HG02884 (cell line): Measurements from ENCODE around the gene PHF20.
"Not testable (repeated sequence)": the region's sequence is repeated elsewhere in the genome, so short reads cannot be mapped to it uniquely, and the experiment has no call there.

Source experiments
- ATAC-seq: cut with Tn5 transposase; IDR thresholded peaks from one replicate; pipeline ENCODE4 v1.9.1; 2021; ENCODE audit warnings: mild to moderate bottlenecking, moderate library complexity; ENCODE audit not compliant: unreplicated experiment

PHF20 gene

GRCh38 chr20:35771689-35772562 is at the start of gene PHF20:
TSS of gene PHF20 (plus strand) at chr20:35772015. CDS start at chr20:35801523, 29,508 bp downstream.
- ATAC-seq, result peak; percentile 80

- not testable (repeated sequence) for ATAC-seq
These were observed 48.6 kb upstream of the PHF20 start for GRCh38 chr20:35723275-35723639.

DNA sequence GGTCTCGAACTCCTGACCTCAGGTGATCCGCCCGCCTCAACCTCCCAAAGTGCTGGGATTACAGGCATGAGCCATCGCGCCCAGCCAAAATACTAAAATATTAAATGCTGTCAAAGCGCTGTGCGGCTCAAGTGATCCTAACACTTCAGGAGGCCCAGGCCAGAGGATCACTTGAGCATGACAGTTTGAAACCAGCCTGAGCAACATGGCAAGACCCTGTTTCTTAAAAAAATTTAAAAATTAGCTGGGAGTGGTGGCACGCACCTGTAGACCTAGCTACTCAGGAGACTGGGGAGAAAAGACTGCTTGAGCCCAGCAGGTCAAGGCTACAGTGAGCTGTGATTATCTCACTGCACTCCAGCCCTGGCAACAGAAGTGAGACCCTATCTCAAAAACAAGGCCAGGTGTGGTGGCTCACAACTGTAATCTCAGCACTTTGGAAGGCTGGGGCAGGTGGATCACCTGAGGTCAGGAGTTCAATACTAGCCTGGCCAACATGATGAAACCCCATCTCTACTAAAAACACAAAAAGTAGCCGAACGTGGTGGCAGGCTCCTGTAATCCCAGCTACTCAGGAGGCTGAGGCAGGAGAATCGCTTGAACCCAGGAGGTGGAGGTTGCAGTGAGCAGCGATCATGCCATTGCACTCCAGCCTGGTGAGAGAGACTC is 48.0 kb upstream of the PHF20 start:
- not testable (repeated sequence) for ATAC-seq

DNA sequence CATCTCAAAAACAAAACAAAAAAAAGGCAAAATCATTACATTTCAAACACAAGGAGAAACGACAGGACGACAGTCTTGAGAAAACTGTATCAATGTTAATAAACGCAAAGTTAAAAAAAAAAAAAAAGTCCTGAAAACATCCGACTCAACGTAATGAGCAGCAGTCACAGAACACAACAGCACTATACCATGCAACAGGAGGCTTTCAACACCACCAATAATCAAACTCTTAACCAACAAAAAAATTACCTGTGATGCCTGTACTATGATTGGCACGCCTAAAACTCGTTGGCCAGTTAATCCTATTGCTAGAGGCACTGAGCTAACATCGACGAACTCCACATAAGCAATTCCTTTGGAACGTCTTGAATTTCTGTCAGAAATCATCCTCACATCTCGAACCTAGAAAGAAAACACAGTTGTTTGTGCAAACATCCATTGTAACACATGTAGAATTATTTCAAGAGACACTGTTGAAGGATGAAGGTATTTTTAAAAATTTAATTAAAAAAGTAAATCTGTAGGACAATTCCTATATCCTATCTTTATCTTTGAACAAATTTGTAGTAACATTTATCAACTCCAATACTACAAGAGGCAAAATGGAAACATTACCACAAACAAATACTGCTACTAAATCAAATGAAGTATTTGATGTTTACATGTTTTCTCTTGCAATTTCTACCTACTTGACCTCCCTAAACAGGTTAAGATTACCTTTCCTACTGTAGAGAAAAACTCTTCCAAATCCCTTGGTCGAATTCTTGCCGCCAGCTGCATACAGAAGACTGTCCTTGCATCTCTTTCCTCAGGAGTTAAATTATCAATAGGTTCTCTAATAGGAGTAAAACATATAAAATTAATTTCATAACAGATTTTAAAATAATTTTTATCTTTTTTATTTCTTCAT is 47.2 kb upstream of the PHF20 start:
- no peak for ATAC-seq

GRCh38 chr20:35726842-35727711 is 44.7 kb upstream of the PHF20 start:
- no peak for ATAC-seq

- ATAC-seq, result no peak
These were observed 42.5 kb upstream of the PHF20 start for GRCh38 chr20:35729283-35729807.

- ATAC-seq, result no peak
These were observed 41.8 kb upstream of the PHF20 start for GRCh38 chr20:35729836-35730582.

GRCh38 chr20:35730583-35731468 is 41.0 kb upstream of the PHF20 start:
- ATAC-seq, result no peak

- no peak for ATAC-seq
These were observed 40.4 kb upstream of the PHF20 start for GRCh38 chr20:35731469-35731788.

DNA sequence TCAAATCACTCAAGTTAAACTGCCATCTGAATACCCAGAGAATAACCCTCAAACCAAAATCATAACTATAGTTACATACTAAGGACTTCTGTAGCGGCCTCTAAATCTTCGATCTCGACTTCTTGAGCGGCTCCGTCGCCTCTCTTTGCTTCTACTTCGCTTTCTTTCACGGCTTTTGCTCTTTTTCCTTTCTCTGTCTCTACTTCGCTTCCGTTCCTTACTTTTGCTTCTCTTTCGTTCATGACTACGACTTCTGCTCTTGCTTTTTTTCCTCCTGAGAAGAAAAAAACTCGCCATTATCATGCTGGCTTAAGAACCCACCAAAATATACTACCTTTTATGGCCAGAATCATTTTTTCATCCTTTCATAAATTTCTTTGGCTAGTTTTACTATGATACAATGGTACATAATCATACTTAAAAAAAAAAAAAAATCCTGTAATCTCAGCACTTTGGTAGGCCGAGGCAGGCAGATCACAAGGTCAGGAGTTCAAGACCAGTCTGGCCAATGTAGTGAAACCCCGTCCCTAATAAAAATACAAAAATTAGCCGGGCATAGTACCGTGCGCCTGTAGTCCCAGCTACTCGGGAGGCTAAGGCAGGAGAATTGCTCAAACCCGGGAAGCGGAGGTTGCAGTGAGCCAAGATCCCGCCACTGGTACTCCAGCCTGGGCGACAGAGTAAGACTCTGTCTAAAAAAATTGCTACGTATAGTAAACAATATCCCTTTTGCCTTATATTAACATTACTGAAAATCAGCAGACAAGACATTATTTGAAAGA is 39.8 kb upstream of the PHF20 start:
- ATAC-seq, result no peak

GRCh38 chr20:35732644-35732982 is 39.2 kb upstream of the PHF20 start:
- ATAC-seq, result no peak

GRCh38 chr20:35734374-35734773 is 37.4 kb upstream of the PHF20 start:
- no peak for ATAC-seq

DNA sequence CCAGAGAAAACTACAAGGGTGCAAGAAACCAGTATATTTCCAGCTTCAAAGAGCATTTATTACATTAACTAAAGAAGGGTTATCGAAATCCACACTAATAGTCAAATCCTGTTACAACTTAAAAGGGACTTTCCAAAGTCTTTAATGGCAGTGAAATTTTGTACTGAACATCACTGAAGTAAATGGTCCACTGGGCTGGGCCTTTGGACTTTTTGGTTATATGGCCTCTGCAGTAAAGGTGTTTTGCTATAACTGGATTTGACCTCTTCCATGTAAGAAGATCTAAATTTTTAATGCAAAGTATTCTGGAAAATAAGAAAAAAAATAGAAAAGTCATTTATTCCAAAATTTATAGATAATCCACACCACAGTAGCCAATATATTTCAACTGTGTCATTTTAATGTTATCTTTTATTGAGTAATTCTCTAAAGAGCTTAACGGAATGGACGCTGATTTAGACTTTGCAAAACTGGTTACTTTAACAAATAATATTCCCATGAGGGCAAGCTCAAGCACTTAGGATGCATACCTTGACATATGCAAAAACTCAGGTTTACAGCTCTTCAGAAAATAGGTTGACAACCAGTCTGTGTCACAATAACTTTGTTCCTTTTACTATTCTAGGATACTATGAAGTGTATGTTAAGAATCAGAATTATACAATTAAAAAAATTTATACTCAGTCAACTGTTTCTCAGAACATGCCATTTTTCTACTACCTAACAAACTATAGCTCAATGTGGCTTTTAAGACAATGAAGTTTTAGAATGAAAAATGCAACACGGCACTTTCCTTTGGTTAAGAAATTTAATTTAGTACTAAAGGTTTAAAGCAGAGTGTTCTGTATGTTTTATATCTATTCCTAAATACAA is 36.8 kb upstream of the PHF20 start:
- no peak for ATAC-seq

- ATAC-seq, result no peak
These were observed 35.9 kb upstream of the PHF20 start for GRCh38 chr20:35735826-35736470.

GRCh38 chr20:35737865-35738333 is 33.9 kb upstream of the PHF20 start:
- ATAC-seq, result no peak
